Mammary epithelial cell (primary cell): Measurements from ENCODE around the gene TREML4.

Experiments
- EZH2 ChIP-seq: IDR thresholded peaks from 2 replicates; pipeline ENCODE4 v1.6.1; 2012; ENCODE audit warnings: low read length, inconsistent platforms, borderline replicate concordance
- TF ChIP-seq, protein P1 (sequence below), 2 donors: IDR thresholded peaks in 1 of 2; conservative IDR thresholded peaks in 1 of 2; 2 replicates each; pipeline ENCODE4 v1.5.1; 2011 to 2012; ENCODE audit warnings: inconsistent platforms in 2 of 2, low read length in 2 of 2, mild to moderate bottlenecking in 2 of 2, control low read depth in 1 of 2, low read depth in 1 of 2; ENCODE audit not compliant: insufficient read depth in 1 of 2; ENCODE audit errors: extremely low read depth in 1 of 2

DNA sequence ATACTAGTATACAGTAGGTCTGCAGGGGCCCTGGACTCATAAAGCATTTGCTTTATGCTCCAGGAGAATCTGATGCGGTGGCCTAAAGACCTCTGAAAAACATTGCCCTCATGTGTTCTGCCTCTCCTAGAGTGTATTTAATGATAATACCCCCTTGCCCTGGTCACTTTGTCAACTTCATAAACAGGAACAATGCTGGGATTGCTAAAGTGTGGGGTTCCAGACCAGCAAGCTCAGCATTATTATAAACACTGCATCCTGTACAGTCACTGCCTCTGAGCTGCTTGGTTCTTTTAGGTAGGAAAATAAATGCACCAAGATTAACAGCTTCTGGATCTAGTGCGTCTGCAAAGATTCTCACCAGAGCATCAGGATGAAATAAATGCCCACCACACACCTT is 46.1 kb downstream of the TREML4 start:
- TF ChIP-seq, protein P1, sequence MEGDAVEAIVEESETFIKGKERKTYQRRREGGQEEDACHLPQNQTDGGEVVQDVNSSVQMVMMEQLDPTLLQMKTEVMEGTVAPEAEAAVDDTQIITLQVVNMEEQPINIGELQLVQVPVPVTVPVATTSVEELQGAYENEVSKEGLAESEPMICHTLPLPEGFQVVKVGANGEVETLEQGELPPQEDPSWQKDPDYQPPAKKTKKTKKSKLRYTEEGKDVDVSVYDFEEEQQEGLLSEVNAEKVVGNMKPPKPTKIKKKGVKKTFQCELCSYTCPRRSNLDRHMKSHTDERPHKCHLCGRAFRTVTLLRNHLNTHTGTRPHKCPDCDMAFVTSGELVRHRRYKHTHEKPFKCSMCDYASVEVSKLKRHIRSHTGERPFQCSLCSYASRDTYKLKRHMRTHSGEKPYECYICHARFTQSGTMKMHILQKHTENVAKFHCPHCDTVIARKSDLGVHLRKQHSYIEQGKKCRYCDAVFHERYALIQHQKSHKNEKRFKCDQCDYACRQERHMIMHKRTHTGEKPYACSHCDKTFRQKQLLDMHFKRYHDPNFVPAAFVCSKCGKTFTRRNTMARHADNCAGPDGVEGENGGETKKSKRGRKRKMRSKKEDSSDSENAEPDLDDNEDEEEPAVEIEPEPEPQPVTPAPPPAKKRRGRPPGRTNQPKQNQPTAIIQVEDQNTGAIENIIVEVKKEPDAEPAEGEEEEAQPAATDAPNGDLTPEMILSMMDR (conservative IDR thresholded peaks at IDR 0.05 in 1 of 2, IDR thresholded peaks at IDR 0.05 in 1 of 2; ENCODE audit: extremely low read depth in 1 of 2, insufficient read depth in 1 of 2, low read depth in 1 of 2, low read length in 2 of 2), result no peak
- no peak for TF ChIP-seq EZH2
